HFFc6 (cell line): ENCODE measurements around the gene ADGRL3. TPM values are rescaled to one million over a fixed set of nuclear protein-coding genes. Genes with fewer than 3 reads are reported as not detected.
"Not testable (repeated sequence)": the region's sequence is repeated elsewhere in the genome, so short reads cannot be mapped to it uniquely, and the experiment has no call there.

Experiments
- DNase-seq: peaks from one replicate; pipeline ENCODE4 v3.0.0-alpha.2; 2018
- H3K27ac Mint-ChIP-seq: 2 replicates; pipeline ENCODE4 v1.8.0; 2020; ENCODE audit warnings: mild to moderate bottlenecking, mixed read lengths
- H3K27me3 Mint-ChIP-seq: 2 replicates; pipeline ENCODE4 v1.8.0; 2021; ENCODE audit warnings: mild to moderate bottlenecking, moderate library complexity, mixed read lengths; ENCODE audit not compliant: insufficient read depth
- H3K36me3 Mint-ChIP-seq: 2 replicates; pipeline ENCODE4 v1.8.0; 2021; ENCODE audit warnings: low read depth, mixed read lengths
- H3K4me1 Mint-ChIP-seq: 2 replicates; pipeline ENCODE4 v1.8.0; 2020; ENCODE audit warnings: low read depth, mixed read lengths
- H3K4me3 Mint-ChIP-seq: 2 replicates; pipeline ENCODE4 v1.8.0; 2020; ENCODE audit warnings: mild to moderate bottlenecking, moderate library complexity, mixed read lengths
- H3K9me3 Mint-ChIP-seq: 2 replicates; pipeline ENCODE4 v1.8.0; 2020; ENCODE audit warnings: mild to moderate bottlenecking, mixed read lengths
- CTCF ChIP-seq: fragments of 200-600 bp; sonication (generic); IDR thresholded peaks from 2 replicates; pipeline ENCODE4 v1.5.0; 2021; ENCODE audit warnings: antibody characterized with exemption, mild to moderate bottlenecking
- total RNA-seq, 6 experiments: library from RNA; stranded (reverse); fragmentation: NEBNext Ultra II Directional; extraction: Animal tissue kit (Norgen Biotek cat#: 25700); gene quantifications; 2 replicates in 1 of 6; 3 replicates in 5 of 6; pipeline ENCODE4 v1.2.3, GENCODE V29; 2021

The ADGRL3 gene
- total RNA-seq, 6 experiments from 2014 or later: not detected

GRCh38 chr4:61505773-61506685 lies 305.9 kb downstream of the ADGRL3 start:
- Mint-ChIP-seq H3K27ac (no peak overlapping the region), H3K4me1 (no peaks in the 10 kb centered on the region), H3K9me3 (peaks cover 26% of the 10 kb centered on the region), H3K4me3 (no peak overlapping the region), H3K27me3 (no peaks in the 10 kb centered on the region), H3K36me3 (no peaks in the 10 kb centered on the region)
- no peak for DNase-seq
- TF ChIP-seq CTCF: no peak

GRCh38 chr4:61507091-61507490 lies 307.0 kb downstream of the ADGRL3 start:
- H3K36me3 Mint-ChIP-seq: no peaks in the 10 kb centered on the region
- no peaks in the 10 kb centered on the region for H3K4me1 Mint-ChIP-seq
- H3K9me3 Mint-ChIP-seq: peaks cover 27% of the 10 kb centered on the region
- H3K27ac Mint-ChIP-seq: no peak overlapping the region
- DNase-seq: no peak
- H3K27me3 Mint-ChIP-seq: no peaks in the 10 kb centered on the region
- TF ChIP-seq CTCF: no peak
- H3K4me3 Mint-ChIP-seq: no peak overlapping the region

GRCh38 chr4:61509721-61510241 lies 309.7 kb downstream of the ADGRL3 start:
- H3K9me3 Mint-ChIP-seq: peaks cover 27% of the 10 kb centered on the region
- H3K4me1 Mint-ChIP-seq, DNase-seq, H3K4me3 Mint-ChIP-seq, H3K27me3 Mint-ChIP-seq, H3K36me3 Mint-ChIP-seq, H3K27ac Mint-ChIP-seq: not testable (repeated sequence)

- H3K4me1 Mint-ChIP-seq: no peaks in the 10 kb centered on the region
- no peaks in the 10 kb centered on the region for H3K27me3 Mint-ChIP-seq
- DNase-seq: peak; percentile 1
- H3K36me3 Mint-ChIP-seq: no peaks in the 10 kb centered on the region
- no peak overlapping the region for H3K27ac Mint-ChIP-seq
- peaks cover 22% of the 10 kb centered on the region for H3K9me3 Mint-ChIP-seq
- TF ChIP-seq CTCF: no peak
- no peak overlapping the region for H3K4me3 Mint-ChIP-seq
Measured at GRCh38 chr4:61511716-61512488, 311.8 kb downstream of the ADGRL3 start.

GRCh38 chr4:61514991-61515390 lies 314.9 kb downstream of the ADGRL3 start:
- DNase-seq: no peak
- TF ChIP-seq CTCF: no peak
- no peak overlapping the region for H3K27ac Mint-ChIP-seq
- H3K4me3 Mint-ChIP-seq: no peak overlapping the region
- H3K9me3 Mint-ChIP-seq: peaks cover 22% of the 10 kb centered on the region
- no peaks in the 10 kb centered on the region for H3K4me1 Mint-ChIP-seq
- H3K27me3 Mint-ChIP-seq: no peaks in the 10 kb centered on the region
- H3K36me3 Mint-ChIP-seq: no peaks in the 10 kb centered on the region

- H3K27ac Mint-ChIP-seq: no peak overlapping the region
- no peak overlapping the region for H3K4me3 Mint-ChIP-seq
- H3K4me1 Mint-ChIP-seq: no peaks in the 10 kb centered on the region
- no peaks in the 10 kb centered on the region for H3K36me3 Mint-ChIP-seq
- H3K9me3 Mint-ChIP-seq: peaks cover 22% of the 10 kb centered on the region
- no peak for TF ChIP-seq CTCF
- no peak for DNase-seq
- no peaks in the 10 kb centered on the region for H3K27me3 Mint-ChIP-seq
Measured at GRCh38 chr4:61517144-61517543, 317.0 kb downstream of the ADGRL3 start.
